ENCODE data around the gene GMCL1. TPM values are rescaled to one million over a fixed set of nuclear protein-coding genes. Genes with fewer than 3 reads are reported as not detected.

The GMCL1 gene
- total and polyA plus RNA-seq, 9 of the 15 experiments (the other 6 are each of a cell fraction or from before 2014, with no cell fraction given) = 7.0 to 27.3 (median 15.4) TPM

DNA sequence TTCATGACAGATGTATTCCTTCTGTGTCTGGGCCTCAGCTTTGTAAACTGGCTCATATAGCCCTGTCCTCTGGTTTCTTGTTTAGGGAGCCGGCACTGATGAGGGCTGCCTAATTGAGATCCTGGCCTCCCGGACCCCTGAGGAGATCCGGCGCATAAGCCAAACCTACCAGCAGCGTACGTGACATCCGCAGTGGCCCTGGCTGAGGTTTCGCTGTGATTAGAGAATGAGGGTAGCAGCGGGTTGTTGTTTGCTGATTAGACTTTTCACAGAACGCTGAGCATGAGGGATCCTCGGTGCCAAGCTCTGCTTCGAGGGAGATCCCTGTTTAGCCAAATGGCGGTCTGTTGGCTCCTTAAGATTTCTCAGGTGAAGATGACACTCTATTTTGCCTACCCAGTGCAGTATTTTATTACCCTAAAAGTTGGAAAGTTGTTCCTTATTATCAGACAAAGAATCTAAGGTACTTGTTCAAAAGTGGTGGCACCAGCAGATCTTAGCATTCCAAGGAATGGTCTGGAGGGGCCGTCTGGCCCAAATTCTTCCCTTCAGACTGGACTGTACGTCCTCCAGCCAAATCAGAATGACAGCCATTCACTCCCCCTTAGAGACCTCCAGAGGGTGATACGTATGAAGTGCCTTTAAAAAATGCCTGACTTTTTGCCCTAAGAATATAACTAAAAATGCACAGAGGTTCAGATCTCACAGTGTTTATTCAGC is 21.5 kb upstream of the GMCL1 start:
- Histone ChIP-seq H3K4me3 (no peak overlapping the region), H3K79me2 (ENCODE audit: control insufficient read depth, insufficient read depth, low read length) (no peaks in the 10 kb centered on the region), H3K9me1 (ENCODE audit: control insufficient read depth, insufficient read depth, low read length) (no peaks in the 10 kb centered on the region), H4K20me1 (replicated peaks; ENCODE audit: control insufficient read depth, insufficient read depth, low read length) (no peaks in the 10 kb centered on the region), H3K4me2 (ENCODE audit: insufficient read depth, low read length) (no peak overlapping the region), H3K27me3 (ENCODE audit: control insufficient read depth in 2 of 2, insufficient read depth in 2 of 2, low read length in 2 of 2) (no peaks in the 10 kb centered on the region), H3K4me1 (replicated peaks in 1 of 2; ENCODE audit: control insufficient read depth in 2 of 2, insufficient read depth in 2 of 2, low read length in 2 of 2) (peaks cover 0 to 3% of the 10 kb centered on the region in 2 experiments; a peak in 2 of 5 replicates), H3K36me3 (ENCODE audit: control insufficient read depth, insufficient read depth, low read length) (no peaks in the 10 kb centered on the region), H2AFZ (ENCODE audit: low read depth, low read length) (no peak overlapping the region), H3K9me3 (replicated peaks; ENCODE audit: control insufficient read depth, insufficient read depth, low read depth, low read length) (no peaks in the 10 kb centered on the region), H3K27ac (ENCODE audit: extremely low read depth, low read depth, low read length) (no peak overlapping the region), H3K9ac (ENCODE audit: insufficient read depth in 1 of 2, low read depth in 2 of 2, low read length in 2 of 2) (no peak overlapping the region)
- in situ Hi-C loops (cut with MboI) (loop anchor here (5.0 kb wide), 1 partner anchor 246 kb away; no protein-coding TSS in a partner anchor), intact Hi-C loops (cut with micrococcal nuclease) (no loop called here)
- DNase-seq (ENCODE audit: extremely low read depth in 1 of 4, low spot score in 3 of 4) = no peak
- no peak for ATAC-seq
- ChIA-PET POLR2A (no interaction called here), CTCF (ENCODE audit: low intra/inter-chr PET ratio) (no interaction called here)
- FAIRE-seq = no peak
- WGBS (ENCODE audit: insufficient coverage, low coverage, missing lambda C conversion rate) = 58% methylated on average over 16 of the region's 16 CpGs
- no TSS peak for BruUV-seq (replicated peaks)
- TF ChIP-seq KLF1 (tag; IDR thresholded peaks at IDR 0.05) = no peak
- TF ChIP-seq ZNF589 (CRISPR knock-in tag; IDR thresholded peaks at IDR 0.05; ENCODE audit: low read depth) = no peak
- TF ChIP-seq, protein P1, sequence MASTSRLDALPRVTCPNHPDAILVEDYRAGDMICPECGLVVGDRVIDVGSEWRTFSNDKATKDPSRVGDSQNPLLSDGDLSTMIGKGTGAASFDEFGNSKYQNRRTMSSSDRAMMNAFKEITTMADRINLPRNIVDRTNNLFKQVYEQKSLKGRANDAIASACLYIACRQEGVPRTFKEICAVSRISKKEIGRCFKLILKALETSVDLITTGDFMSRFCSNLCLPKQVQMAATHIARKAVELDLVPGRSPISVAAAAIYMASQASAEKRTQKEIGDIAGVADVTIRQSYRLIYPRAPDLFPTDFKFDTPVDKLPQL (IDR thresholded peaks at IDR 0.05; ENCODE audit: extremely low read depth, insufficient read length) = no peak
- no peak for TF ChIP-seq MTF1 (CRISPR knock-in tag; IDR thresholded peaks at IDR 0.05; ENCODE audit: borderline replicate concordance)
- no peak for TF ChIP-seq SREBF2 (CRISPR knock-in tag; IDR thresholded peaks at IDR 0.05)
- TF ChIP-seq GTF2A2 (tag; IDR thresholded peaks at IDR 0.05) = no peak
- no peak for TF ChIP-seq ZNF717 (CRISPR knock-in tag; IDR thresholded peaks at IDR 0.05)
- no peak for TF ChIP-seq ZNF398 (CRISPR knock-in tag; IDR thresholded peaks at IDR 0.05)
- no peak for TF ChIP-seq RREB1 (CRISPR knock-in tag; IDR thresholded peaks at IDR 0.05)
- no peak for TF ChIP-seq CAMTA2 (CRISPR knock-in tag; conservative IDR thresholded peaks at IDR 0.05)
- TF ChIP-seq, protein P2, sequence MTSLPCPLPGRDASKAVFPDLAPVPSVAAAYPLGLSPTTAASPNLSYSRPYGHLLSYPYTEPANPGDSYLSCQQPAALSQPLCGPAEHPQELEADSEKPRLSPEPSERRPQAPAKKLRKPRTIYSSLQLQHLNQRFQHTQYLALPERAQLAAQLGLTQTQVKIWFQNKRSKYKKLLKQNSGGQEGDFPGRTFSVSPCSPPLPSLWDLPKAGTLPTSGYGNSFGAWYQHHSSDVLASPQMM (CRISPR knock-in tag; IDR thresholded peaks at IDR 0.05) = no peak
- TF ChIP-seq KLF10 (CRISPR knock-in tag; IDR thresholded peaks at IDR 0.05) = no peak
